WTC11 (cell line): ENCODE data around the gene RAD51D. TPM values are rescaled to one million over a fixed set of nuclear protein-coding genes. Genes with fewer than 3 reads are reported as not detected.

Source experiments
- ATAC-seq: fragments of 200-7000 bp; cut with Tn5 transposase; 2 replicates; pipeline ENCODE4 v1.10.0; 2021; ENCODE audit warnings: mild to moderate bottlenecking, moderate library complexity
- CTCF ChIA-PET: fragments of 300-600 bp; sonication (Branson Sonifier 250); formaldehyde crosslinking; loops from one replicate; lab custom pipeline; 2021; ENCODE audit warnings: antibody characterized with exemption; lab: Charles Lee
- POLR2A ChIA-PET: fragments of 350-600 bp; sonication (Branson Sonifier 250); formaldehyde crosslinking; loops from one replicate; lab custom pipeline; 2021; ENCODE audit warnings: antibody characterized with exemption; lab: Charles Lee
- DNase-seq: peaks from one replicate; pipeline ENCODE4 v3.0.0; 2021; ENCODE audit warnings: low spot score
- H3K27ac Mint-ChIP-seq: 2 replicates; pipeline ENCODE4 v1.8.0; 2021; ENCODE audit warnings: mixed read lengths
- H3K27me3 Mint-ChIP-seq: 2 replicates; pipeline ENCODE4 v1.8.0; 2021; ENCODE audit warnings: low read depth, mild to moderate bottlenecking, moderate library complexity, mixed read lengths
- H3K36me3 Mint-ChIP-seq: 2 replicates; pipeline ENCODE4 v1.8.0; 2021; ENCODE audit warnings: mixed read lengths
- H3K4me1 Mint-ChIP-seq: 2 replicates; pipeline ENCODE4 v1.8.0; 2022; ENCODE audit warnings: mixed read lengths
- H3K4me3 Mint-ChIP-seq: 2 replicates; pipeline ENCODE4 v1.8.0; 2021; ENCODE audit warnings: mild to moderate bottlenecking, moderate library complexity, mixed read lengths
- H3K9me3 Mint-ChIP-seq: 2 replicates; pipeline ENCODE4 v1.8.0; 2021; ENCODE audit warnings: mixed read lengths
- AFF4 ChIP-seq: sonication (generic); formaldehyde crosslinking; IDR thresholded peaks from 2 replicates; pipeline ENCODE4 v1.8.1; 2023; ENCODE audit warnings: mild to moderate bottlenecking, missing genetic modification reagents, borderline replicate concordance
- AR ChIP-seq: fragments of 250-450 bp; sonication (Bioruptor Pico); IDR thresholded peaks from 2 replicates; pipeline ENCODE4 v1.9.0; 2021; ENCODE audit warnings: mild to moderate bottlenecking
- CREM ChIP-seq: sonication (generic); formaldehyde crosslinking; IDR thresholded peaks from 2 replicates; pipeline ENCODE4 v1.8.1; 2022; ENCODE audit warnings: mild to moderate bottlenecking, missing genetic modification reagents, moderate library complexity
- EMX1 ChIP-seq: fragments of 250-450 bp; sonication (Bioruptor Pico); IDR thresholded peaks from 2 replicates; pipeline ENCODE4 v1.8.0; 2021; ENCODE audit warnings: mild to moderate bottlenecking
- FOXJ3 ChIP-seq: sonication (generic); formaldehyde crosslinking; IDR thresholded peaks from 2 replicates; pipeline ENCODE4 v1.9.0; 2021; ENCODE audit warnings: missing genetic modification reagents, mild to moderate bottlenecking, borderline replicate concordance
- FOXP4 ChIP-seq: sonication (generic); formaldehyde crosslinking; IDR thresholded peaks from 2 replicates; pipeline ENCODE4 v1.8.0; 2022; ENCODE audit warnings: mild to moderate bottlenecking, missing genetic modification reagents
- GABPB1 ChIP-seq: sonication (generic); formaldehyde crosslinking; IDR thresholded peaks from 2 replicates; pipeline ENCODE4 v1.8.1; 2023; ENCODE audit warnings: mild to moderate bottlenecking, missing genetic modification reagents
- MYBL2 ChIP-seq: sonication (generic); formaldehyde crosslinking; IDR thresholded peaks from 2 replicates; pipeline ENCODE4 v1.8.1; 2023; ENCODE audit warnings: mild to moderate bottlenecking, moderate library complexity, missing genetic modification reagents
- PRRX2 ChIP-seq: fragments of 250-450 bp; sonication (Bioruptor Pico); IDR thresholded peaks from 2 replicates; pipeline ENCODE4 v1.8.0; 2021; ENCODE audit warnings: mild to moderate bottlenecking
- SP1 ChIP-seq: sonication (generic); formaldehyde crosslinking; conservative IDR thresholded peaks from 2 replicates; pipeline ENCODE4 v1.8.1; 2022; ENCODE audit warnings: missing genetic modification reagents
- TP53 ChIP-seq: sonication (generic); formaldehyde crosslinking; IDR thresholded peaks from 2 replicates; pipeline ENCODE4 v1.8.1; 2023; ENCODE audit warnings: mild to moderate bottlenecking, missing genetic modification reagents
- ZNF263 ChIP-seq: sonication (generic); formaldehyde crosslinking; IDR thresholded peaks from 2 replicates; pipeline ENCODE4 v1.8.1; 2022; ENCODE audit warnings: low read depth, mild to moderate bottlenecking, moderate library complexity, missing genetic modification reagents
- ZNF281 ChIP-seq: sonication (generic); formaldehyde crosslinking; IDR thresholded peaks from 2 replicates; pipeline ENCODE4 v1.8.0; 2023; ENCODE audit warnings: mild to moderate bottlenecking, missing genetic modification reagents
- ZNF423 ChIP-seq: fragments of 250-450 bp; sonication (Bioruptor Pico); IDR thresholded peaks from 2 replicates; pipeline ENCODE4 v2.1.2; 2022; ENCODE audit warnings: mild to moderate bottlenecking, moderate library complexity
- ZNF671 ChIP-seq: fragments of 250-450 bp; sonication (Bioruptor Pico); IDR thresholded peaks from 2 replicates; pipeline ENCODE4 v1.8.0; 2021; ENCODE audit warnings: mild to moderate bottlenecking
- total RNA-seq: library from RNA; stranded (reverse); gene quantifications from 3 replicates; pipeline ENCODE4 v1.2.3, GENCODE V29; 2021
- TF ChIP-seq, protein P1 (sequence below): fragments of 250-450 bp; sonication (Bioruptor Pico); IDR thresholded peaks from 2 replicates; pipeline ENCODE4 v1.9.0; 2021; ENCODE audit warnings: mild to moderate bottlenecking, borderline replicate concordance
- TF ChIP-seq, protein P2 (sequence below): fragments of 250-450 bp; sonication (Bioruptor Pico); IDR thresholded peaks from 2 replicates; pipeline ENCODE4 v1.9.0; 2021; ENCODE audit warnings: moderate library complexity, mild to moderate bottlenecking, inconsistent platforms, borderline replicate concordance
- TF ChIP-seq, protein P3 (sequence below): sonication (generic); formaldehyde crosslinking; IDR thresholded peaks from 2 replicates; pipeline ENCODE4 v1.8.1; 2023; ENCODE audit warnings: mild to moderate bottlenecking, missing genetic modification reagents

RAD51D gene
- total RNA-seq, 1 experiment from 2014 or later = 15.0 TPM

- no peak for TF ChIP-seq FOXP4 (CRISPR knock-in tag)
- TF ChIP-seq, protein P1, sequence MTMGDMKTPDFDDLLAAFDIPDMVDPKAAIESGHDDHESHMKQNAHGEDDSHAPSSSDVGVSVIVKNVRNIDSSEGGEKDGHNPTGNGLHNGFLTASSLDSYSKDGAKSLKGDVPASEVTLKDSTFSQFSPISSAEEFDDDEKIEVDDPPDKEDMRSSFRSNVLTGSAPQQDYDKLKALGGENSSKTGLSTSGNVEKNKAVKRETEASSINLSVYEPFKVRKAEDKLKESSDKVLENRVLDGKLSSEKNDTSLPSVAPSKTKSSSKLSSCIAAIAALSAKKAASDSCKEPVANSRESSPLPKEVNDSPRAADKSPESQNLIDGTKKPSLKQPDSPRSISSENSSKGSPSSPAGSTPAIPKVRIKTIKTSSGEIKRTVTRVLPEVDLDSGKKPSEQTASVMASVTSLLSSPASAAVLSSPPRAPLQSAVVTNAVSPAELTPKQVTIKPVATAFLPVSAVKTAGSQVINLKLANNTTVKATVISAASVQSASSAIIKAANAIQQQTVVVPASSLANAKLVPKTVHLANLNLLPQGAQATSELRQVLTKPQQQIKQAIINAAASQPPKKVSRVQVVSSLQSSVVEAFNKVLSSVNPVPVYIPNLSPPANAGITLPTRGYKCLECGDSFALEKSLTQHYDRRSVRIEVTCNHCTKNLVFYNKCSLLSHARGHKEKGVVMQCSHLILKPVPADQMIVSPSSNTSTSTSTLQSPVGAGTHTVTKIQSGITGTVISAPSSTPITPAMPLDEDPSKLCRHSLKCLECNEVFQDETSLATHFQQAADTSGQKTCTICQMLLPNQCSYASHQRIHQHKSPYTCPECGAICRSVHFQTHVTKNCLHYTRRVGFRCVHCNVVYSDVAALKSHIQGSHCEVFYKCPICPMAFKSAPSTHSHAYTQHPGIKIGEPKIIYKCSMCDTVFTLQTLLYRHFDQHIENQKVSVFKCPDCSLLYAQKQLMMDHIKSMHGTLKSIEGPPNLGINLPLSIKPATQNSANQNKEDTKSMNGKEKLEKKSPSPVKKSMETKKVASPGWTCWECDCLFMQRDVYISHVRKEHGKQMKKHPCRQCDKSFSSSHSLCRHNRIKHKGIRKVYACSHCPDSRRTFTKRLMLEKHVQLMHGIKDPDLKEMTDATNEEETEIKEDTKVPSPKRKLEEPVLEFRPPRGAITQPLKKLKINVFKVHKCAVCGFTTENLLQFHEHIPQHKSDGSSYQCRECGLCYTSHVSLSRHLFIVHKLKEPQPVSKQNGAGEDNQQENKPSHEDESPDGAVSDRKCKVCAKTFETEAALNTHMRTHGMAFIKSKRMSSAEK (CRISPR knock-in tag) = no peak
- TF ChIP-seq TP53 = no peak
Observed at GRCh38 chr17:35099908-35100307, 19.8 kb downstream of the RAD51D start (continued).

- Mint-ChIP-seq H3K4me3 (no peak overlapping the region), H3K9me3 (no peaks in the 10 kb centered on the region), H3K27me3 (no peaks in the 10 kb centered on the region), H3K27ac (no peak overlapping the region; the same call in 1 of the 2 replicates), H3K36me3 (0 out of 2 replicates have a peak, but pooled peaks cover under 1% of the 10 kb centered on the region), H3K4me1 (no peaks in the 10 kb centered on the region)
- ATAC-seq = no peak; the same call in 1 of the 2 replicates
- ChIA-PET POLR2A (no interaction called here), CTCF (no interaction called here)
- TF ChIP-seq, protein P2, sequence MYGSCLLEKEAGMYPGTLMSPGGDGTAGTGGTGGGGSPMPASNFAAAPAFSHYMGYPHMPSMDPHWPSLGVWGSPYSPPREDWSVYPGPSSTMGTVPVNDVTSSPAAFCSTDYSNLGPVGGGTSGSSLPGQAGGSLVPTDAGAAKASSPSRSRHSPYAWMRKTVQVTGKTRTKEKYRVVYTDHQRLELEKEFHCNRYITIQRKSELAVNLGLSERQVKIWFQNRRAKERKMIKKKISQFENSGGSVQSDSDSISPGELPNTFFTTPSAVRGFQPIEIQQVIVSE = no peak
- TF ChIP-seq, protein P3, sequence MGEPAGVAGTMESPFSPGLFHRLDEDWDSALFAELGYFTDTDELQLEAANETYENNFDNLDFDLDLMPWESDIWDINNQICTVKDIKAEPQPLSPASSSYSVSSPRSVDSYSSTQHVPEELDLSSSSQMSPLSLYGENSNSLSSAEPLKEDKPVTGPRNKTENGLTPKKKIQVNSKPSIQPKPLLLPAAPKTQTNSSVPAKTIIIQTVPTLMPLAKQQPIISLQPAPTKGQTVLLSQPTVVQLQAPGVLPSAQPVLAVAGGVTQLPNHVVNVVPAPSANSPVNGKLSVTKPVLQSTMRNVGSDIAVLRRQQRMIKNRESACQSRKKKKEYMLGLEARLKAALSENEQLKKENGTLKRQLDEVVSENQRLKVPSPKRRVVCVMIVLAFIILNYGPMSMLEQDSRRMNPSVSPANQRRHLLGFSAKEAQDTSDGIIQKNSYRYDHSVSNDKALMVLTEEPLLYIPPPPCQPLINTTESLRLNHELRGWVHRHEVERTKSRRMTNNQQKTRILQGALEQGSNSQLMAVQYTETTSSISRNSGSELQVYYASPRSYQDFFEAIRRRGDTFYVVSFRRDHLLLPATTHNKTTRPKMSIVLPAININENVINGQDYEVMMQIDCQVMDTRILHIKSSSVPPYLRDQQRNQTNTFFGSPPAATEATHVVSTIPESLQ = no peak
- no peak for TF ChIP-seq SP1
- no peak for TF ChIP-seq GABPB1 (CRISPR knock-in tag)
- no peak for TF ChIP-seq EMX1 (CRISPR knock-in tag)
- TF ChIP-seq MYBL2 (CRISPR knock-in tag) = no peak
- no peak for TF ChIP-seq PRRX2 (CRISPR knock-in tag)
- TF ChIP-seq FOXJ3 (CRISPR knock-in tag) = no peak
- TF ChIP-seq ZNF263 (CRISPR knock-in tag) = no peak
- no peak for TF ChIP-seq AR
- TF ChIP-seq CREM = no peak
- no peak for TF ChIP-seq AFF4 (CRISPR knock-in tag)
- TF ChIP-seq ZNF671 = no peak
- no peak for TF ChIP-seq ZNF423 (CRISPR knock-in tag)
- TF ChIP-seq ZNF281 (CRISPR knock-in tag) = no peak
- DNase-seq = no peak
Observed at GRCh38 chr17:35097776-35098175, 21.9 kb downstream of the RAD51D start.
